NCI-H774 (cell line): ENCODE data around the gene CPSF7.
A peak's percentile ranks its signal among the peaks of the same experiment; 100 is the strongest.
"Not testable (repeated sequence)": the region's sequence is repeated elsewhere in the genome, so short reads cannot be mapped to it uniquely, and the experiment has no call there.

ENCODE experiments used
- DNase-seq: peaks from one replicate; lab custom pipeline; 2025; lab: John Stamatoyannopoulos, UW

CPSF7 gene

DNA sequence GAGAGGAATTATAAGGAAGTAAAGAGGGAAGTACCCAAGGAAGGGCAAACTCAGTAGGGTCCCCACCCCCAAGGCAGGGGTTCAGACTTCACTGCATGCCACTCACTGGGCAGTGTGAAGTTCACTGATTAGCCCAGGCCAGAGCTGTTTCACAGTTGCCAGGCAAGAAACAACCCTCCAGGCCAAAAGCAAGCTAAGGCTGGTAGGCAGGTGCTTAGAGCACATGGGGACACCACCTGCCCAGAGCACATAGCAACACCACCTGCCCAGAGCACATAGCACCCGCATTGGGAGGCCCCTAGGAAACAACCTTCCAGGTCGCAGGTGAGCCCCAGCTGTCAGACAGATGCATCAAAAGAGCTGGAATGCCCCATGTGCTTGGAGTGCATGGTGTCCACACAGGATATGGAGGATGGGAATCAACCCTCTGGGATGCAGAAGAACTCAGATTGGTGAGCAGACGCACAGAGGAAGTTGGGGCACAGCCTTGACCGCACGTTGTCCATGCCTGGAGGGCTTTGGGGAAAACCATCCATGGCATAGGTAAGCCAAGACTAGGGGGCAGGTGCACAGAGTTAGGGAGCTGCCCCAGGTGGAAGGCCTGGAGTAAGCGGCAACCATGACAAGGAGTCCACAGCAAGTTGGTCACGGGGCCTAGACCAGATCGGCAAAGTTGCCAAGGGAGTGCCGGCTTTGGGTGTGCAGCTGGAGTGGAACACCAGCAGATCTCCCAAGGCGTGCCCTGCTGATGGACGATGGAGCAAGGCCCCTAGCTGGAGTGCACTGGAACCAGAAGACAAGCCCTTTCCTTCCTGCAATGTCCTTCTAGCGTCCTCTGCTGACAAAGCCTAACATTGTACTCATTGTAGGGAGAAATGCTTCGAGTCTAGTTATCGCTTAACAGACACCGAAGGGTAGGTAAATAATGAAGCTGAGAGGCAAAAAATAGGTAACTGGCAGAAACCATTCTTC lies 45.2 kb downstream of the CPSF7 start:
- DNase-seq = peak; percentile 22

DNA sequence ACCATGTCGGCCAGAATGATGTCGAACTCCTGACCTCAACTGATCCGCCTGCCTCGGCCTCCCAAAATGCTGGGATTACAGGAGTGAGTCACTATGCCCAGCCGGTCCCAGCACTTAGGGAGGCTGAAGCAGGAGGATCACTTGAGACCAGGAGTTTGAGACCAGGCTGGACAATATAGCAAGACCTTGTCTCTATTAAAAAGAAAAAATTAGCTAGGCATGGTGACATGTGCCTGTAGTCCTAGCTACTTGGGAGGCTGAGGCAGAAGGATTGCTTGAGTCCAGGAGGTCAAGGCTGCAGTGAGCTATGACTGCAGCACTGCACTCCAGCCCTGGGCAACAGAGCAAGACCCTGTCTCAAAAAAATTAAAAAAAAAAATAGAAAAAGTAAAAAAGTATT lies 45.9 kb downstream of the CPSF7 start:
- not testable (repeated sequence) for DNase-seq

DNA sequence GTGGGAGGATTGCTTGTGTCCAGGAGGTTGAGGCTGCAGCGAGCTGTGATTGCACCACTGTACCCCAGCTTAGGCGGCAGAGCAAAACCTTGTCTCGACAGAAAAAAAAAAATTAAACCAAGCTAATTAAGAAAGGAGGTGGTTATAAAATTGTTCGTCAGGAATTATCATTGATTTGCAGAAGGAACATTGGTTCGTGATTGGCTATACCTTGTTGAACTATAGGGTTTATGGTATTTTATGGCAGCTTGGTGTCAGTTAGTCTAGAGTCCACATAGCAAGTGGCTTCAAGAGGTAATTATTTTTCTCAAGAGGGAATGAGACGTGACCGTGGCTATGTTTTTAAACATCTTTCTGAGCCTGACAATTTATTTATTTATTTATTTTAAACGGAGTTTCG lies 48.9 kb downstream of the CPSF7 start:
- no peak for DNase-seq

DNA sequence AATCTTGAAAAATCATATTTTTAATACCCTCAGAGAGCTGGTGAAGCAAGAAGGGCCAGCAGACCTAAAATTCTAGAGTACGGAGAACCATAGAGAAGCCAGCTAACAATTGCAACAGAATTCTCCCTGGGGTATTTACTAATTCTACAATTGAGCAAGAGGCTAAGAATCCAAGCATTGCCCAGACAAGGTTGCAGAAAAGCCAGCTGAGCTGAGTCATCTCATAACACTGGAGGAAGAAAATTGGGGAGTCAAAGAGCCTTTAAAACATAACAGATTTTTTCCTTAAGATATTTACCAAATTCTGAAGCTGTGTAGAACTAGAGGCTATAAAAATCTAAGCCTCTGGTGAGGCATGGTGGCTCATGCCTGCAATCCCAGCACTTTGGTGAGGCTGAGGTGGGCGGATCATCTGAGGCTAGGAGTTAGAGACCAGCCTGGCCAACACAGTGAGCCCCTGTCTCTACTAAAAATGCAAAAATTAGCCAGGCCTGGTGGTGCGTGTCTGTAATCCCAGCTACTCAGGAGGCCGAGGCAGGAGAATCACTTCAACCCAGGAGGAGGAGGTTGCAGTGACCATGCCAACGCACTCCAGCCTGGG lies 51.0 kb downstream of the CPSF7 start:
- no peak for DNase-seq

DNA sequence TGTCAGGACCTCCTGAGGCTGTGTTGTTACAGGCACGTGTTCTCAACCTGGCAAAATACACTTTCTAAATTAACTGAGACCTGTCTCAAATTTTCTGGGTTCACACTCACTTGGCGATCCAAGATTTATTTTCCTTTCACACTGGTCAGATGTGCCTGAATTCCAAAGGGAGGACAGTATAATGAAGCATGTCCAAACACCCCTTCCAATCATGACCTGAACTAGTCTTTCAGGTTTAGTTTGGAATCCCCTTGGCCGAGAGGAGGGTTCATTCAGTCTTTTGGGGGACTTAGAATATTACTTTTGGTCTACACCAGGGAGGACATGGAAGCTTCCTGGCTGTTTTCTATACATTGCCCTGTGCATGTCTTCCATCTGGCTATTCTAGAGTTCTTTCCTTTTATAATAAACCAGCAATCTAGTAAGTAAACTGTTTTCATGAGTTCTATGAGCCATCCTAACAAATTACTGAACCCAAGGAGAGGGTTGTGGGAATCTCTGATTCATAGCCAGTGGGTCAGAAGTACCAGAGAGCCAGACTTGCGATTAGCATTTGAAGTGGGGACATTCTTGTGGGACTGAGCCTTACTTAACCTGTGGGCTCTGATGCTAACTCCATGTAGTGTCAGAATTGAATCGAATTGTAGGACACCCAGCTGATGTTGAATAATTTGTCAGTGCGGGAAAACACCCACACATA lies 52.2 kb downstream of the CPSF7 start:
- no peak for DNase-seq

DNA sequence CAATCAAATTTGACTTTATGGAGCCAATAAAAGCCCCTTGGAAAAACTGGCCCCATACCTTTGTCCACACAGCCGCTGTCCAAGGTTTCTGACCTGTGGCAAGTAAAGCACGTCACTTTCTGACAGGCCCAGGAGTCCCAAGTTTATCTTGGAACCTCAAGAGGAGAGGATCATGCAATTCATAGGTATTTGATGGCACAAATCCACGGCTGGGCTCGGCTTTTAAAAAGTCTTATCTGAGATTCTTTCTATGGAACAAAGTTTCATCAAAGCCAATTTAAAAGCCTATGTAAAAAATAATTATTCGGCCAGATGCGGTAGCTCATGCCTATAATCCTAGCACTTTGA lies 54.0 kb downstream of the CPSF7 start:
- no peak for DNase-seq

DNA sequence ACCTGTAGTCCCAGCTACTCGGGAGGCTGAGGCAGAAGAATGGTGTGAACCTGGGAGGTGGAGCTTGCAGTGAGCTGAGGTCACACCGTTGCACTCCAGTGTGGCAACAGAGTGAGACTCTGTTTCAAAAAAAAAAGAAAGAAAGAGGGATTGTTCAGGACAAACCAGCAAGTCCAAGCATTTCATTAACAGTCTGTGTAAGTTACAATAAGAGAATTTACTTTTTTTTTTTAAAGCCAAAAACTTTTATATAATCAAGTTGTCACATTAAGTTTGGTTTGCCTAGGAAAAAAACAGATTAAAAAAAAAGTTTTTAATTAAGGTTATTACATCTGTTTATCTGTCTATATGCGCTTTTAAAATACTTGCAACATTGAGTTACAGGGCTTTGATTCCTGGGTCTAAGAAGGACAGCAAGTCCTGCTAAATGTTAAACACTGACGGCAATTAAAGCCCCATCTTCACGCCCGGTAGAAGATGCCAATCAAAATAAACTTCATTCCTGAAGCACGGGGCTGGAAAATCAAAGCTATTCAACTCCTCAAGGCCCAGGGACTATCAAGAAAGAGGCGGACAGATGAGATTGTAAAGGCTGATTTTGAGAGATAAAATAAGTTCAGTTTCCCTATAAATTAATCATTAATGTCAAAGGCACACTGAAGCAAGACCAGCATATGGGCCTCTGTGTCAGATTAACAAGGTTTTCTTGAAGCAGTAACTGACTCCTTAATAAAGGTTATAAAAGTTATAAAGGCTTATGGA lies 56.9 kb downstream of the CPSF7 start:
- no peak for DNase-seq

DNA sequence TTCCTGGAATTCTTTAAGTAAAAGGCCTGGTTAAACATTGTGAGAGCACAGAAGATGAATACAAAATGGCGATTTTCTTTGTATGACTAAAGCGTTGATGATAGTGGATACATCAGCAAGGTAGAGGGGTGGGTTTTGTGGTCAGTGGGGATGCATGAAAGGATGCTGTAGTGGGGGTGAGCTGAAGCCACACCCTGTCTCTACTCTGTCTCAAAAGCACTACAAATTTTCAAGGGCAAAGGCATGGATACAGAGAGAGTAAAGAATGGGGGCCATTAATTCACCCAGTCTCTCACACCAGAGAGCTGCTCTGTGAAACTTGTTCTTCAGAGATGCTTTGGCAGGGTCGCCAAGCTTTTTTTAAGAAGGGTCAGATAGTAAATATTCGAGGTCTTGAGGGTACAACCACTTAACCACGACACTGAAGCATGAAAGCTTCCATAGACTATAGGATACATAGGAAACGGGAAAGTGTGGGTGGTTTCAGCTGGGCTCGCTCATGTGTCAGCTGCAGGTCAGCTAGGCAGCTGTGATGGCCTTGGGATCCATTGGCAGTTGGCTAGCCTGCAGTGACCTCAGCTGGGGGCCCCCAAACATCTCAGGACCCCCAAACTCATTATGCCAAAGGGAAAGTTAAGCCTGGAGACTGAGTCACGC lies 59.3 kb downstream of the CPSF7 start:
- DNase-seq = no peak

DNA sequence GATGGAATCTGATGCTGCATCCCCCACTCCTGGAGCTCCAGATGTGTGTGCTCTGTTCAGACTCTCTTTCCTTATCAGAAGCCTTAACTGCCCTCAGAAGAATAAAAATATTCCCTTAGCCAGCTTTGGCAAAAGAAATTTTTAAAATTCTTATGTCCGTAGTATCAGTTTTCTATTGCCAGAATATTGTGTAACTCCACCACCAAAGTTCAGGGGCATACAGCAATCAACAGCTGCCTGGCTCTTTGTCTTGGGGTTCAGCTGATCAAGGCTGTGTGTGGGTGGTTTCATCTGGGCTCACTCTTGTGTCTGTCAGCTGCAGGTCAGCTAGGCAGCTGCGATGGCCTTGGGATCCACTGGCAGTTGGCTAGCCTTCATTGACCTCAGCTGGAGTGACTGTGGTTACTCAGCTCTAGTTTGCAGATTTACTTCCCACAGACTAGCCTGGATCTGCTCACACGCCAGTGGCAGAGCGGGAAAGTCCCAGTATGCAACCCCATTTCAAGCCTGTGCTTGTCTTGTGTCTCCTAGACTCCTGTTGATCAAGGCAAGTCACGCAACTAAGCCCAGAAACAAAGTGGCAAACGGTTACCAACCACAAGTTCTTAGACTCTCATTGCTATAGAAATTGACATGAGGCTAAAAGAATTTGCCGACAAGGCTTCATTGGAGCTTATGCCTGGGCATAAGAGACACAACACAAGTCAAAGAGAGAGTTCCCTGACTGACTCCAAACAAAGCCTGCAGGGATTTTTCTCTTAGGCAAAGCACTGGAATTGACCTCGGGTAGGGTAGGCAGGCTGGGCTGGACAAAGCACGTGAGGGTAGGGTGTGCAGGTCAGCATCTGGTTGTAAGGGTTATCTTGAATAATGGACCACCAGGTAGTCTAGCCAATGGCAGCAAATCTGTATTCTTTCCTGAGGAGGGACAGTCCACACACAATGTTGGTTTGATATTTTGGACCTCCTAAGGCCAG lies 60.1 kb downstream of the CPSF7 start:
- DNase-seq = no peak

DNA sequence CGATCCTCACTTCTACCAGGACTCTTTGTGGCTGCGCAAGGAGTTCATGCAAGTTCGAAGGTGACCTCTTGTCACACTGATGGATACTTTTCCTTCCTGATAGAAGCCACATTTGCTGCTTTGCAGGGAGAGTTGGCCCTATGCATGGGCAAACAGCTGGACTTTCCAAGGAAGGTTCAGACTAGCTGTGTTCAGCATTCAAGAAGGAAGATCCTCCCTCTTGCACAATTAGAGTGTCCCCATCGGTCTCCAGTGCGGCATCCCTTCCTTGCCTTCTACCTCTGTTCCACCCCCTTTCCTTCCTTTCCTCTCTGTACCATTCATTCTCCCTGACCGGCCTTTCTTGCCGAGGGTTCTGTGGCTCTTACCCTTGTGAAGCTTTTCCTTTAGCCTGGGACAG lies 61.1 kb downstream of the CPSF7 start:
- DNase-seq = no peak

DNA sequence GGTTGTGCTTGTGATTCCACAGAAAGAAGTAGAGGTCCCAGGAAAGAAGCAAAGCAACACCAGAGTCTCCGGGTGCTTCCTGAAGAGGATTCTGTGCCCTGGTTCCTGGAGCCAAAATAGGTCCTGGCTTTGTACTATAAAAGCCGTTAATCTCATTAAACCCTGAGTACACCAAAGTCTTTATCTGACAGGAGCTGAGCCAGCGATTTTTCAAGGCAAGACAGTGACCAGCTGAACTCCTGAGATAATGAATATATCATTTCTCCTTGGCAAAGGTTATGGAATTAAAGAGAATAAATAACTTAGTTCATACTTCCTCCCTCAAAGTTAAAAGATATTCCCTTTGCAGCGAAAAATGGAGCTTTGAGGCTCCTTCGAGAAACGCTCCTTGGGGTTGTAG lies 62.4 kb downstream of the CPSF7 start:
- DNase-seq = no peak

DNA sequence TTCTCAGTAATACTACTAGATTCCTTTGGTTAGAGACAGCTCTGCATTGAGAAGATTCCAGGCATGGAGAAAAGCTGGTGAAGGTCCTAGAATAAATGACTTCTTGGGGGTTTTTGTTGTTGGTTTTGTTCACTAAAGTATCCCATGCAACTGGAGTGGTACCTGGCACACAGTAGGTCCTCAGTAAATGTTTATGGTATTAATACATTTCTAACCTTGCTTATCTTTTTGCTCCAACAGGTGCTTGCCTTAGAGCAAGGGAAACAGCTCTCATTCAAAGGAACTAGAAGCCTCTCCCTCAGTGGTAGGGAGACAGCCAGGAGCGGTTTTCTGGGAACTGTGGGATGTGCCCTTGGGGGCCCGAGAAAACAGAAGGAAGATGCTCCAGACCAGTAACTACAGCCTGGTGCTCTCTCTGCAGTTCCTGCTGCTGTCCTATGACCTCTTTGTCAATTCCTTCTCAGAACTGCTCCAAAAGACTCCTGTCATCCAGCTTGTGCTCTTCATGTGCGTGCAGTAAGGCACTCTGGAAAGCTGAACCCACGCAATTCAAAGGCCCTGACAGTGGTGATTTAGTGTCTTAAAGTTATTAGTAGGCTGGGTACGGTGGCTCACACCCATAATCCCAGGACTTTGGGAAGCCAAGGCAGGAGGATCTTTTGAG lies 65.6 kb downstream of the CPSF7 start:
- no peak for DNase-seq

DNA sequence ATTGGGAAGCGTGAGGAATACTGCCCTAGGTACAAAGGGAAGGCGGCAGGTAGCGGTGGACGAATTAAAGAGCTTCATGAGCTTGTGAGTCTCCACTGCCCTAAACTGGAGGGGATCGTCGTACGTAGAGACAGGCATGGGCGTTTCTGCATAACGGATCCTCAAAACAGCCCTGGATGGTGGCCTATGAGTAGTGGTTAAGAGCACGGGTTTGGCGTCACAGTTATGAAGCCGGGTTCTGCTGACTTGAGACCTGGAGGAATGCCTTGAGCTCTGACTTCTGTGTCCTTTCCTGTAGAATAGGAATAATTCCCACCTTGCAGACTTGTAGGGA lies 67.3 kb downstream of the CPSF7 start:
- DNase-seq = no peak

DNA sequence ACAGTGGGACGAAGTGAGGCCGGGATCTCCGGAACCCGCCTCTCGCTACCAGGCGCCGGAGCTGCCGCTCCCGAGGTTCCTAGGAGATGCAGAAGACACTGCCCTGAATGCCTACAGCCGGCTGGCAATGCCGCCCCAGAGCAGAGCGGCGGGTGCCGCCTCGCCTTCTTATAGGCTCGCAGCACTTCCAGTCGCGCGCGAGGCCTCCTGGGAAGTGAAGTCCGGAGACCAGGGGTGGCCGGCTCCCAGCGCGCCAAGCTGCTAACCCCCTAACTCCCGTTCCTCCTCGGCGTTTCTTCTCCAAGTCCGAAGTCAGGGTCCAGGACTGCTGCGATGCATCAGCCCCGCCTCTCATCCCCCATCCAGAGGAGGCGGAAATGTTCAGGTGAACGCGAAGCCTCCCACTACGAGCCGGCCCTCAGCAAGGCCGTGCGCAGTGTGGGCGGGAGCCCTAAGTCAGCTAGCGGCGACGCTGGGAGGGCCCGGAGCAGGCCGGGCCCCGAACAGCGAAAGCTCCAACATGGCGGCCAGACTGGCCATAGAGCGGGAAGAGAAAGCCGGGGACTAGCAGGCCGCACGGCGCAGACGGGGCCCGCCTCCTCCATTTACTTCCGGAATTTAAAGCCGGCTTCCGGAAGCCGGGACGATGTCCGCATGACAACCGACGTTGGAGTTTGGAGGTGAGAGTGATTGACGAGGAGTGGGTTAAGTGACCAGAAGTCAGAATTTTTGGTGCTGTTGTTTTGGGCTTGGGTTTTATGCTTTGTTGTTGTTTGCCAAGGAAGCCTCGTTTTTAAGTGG lies 67.8 kb downstream of the CPSF7 start, which contains the start of the genes CYB561A3 and TMEM138:
Gene CYB561A3, minus strand, starts transcription at position 142 of the 801 bp plus-strand sequence. CDS start 5,169 bp downstream, outside the sequence.
Gene TMEM138, plus strand, starts transcription at position 634 of the 801 bp plus-strand sequence. CDS start 2,017 bp downstream, outside the sequence.
- peak; percentile 95 for DNase-seq

DNA sequence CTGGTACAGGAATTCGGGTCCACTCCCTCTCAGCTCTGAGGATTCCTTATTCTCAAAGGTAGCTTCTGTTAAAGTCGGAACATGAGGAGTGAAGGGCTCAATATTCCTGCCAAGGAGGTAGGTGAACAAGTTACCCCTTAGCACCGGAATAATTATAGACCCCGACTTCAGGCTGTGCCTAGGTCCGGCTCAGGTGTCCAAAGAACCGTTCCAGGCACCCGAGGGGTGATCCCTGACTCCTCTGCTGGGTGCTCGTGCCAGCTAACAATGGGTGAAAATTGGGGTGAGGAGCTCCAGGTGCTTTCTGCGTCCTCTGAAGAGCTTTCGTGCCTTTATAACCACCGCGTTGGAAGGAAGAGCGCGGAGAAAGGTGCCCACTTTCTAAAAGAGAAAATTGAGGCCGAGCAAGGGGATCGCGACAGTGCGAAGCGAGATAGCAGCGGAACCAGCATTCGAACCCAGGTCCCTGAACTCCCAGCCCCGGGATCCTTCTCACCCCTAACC lies 68.5 kb downstream of the CPSF7 start:
- DNase-seq = no peak

DNA sequence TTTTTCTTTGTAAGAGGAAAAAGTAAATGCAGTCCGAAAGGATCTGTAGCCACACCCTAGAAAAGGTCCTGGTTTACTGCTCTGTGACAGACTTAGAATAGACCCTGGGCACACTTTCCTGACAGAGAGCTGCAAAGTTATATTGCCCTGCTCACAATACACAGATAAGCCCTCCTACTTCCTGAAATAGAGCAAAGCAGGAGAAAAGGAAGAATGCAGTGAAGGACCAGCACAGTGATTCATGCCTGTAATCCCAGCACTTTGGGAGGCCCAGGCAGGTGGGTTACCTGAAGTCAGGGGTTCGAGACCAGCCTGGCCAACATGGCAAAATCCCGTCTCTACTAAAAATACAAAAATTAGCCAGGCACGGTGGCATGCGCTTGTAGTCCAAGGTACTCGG lies 70.3 kb downstream of the CPSF7 start:
- no peak for DNase-seq

DNA sequence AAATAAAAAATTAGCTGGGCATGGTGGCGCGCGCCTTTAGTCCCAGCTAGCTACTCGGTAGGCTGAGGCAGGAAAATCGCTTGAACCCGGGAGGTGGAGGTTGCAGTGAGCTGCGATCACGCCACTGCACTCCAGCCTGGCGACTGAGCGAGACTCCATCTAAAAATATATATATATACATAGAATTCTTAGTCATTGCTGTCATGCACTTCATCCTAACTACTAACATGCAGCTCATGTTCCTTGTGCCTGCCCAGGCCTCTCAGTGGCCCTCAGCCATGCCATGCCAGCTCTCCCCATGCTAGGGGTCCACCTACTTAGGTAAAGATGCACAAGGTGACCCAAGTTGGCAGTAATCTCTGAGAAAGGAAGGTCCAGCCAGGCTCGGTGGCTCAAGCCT lies 71.2 kb downstream of the CPSF7 start:
- DNase-seq = no peak

DNA sequence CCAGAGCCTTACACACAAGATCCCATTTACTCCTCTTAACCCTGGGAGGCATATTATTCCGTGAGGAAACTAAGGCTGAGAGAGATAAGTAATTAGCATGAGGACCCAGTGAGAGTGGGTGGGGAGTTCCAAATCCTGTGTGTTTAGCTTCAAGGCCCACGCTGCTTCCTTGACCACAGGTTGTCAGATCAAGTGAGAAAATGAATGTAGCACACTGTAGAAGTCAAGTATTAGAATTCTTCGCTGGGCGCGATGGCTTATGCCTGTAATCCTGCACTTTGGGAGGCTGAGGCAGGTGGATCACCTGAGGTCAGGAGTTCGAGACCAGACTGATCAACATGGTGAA lies 71.9 kb downstream of the CPSF7 start:
- DNase-seq = no peak
